HCT116 (cell line): ENCODE data around the gene ABTB1.

Source experiments
- ELF1 ChIP-seq: IDR thresholded peaks from 2 replicates; pipeline ENCODE4 v1.6.1; 2012; ENCODE audit warnings: low read depth, borderline replicate concordance
- EZH2 ChIP-seq: fragments of 200-600 bp; sonication (generic); IDR thresholded peaks from 2 replicates; pipeline ENCODE4 v1.6.1; 2017; ENCODE audit warnings: antibody characterized with exemption, mixed run types
- EZH2phosphoT487 ChIP-seq: fragments of 200-600 bp; IDR thresholded peaks from 2 replicates; pipeline ENCODE4 v1.6.1; 2018; ENCODE audit warnings: antibody characterized with exemption, borderline replicate concordance
- JUND ChIP-seq: IDR thresholded peaks from 2 replicates; pipeline ENCODE4 v1.6.1; 2012
- POLR2A ChIP-seq: IDR thresholded peaks from 2 replicates; pipeline ENCODE4 v1.7.0; 2011; ENCODE audit warnings: borderline replicate concordance; ENCODE audit not compliant: insufficient read depth, insufficient read length; ENCODE audit errors: extremely low read depth
- REST ChIP-seq: IDR thresholded peaks from 2 replicates; pipeline ENCODE4 v1.6.1; 2012; ENCODE audit warnings: low read depth
- ZFX ChIP-seq: fragments of 450-650 bp; IDR thresholded peaks from 2 replicates; pipeline ENCODE4 v1.6.1; 2017
- TF ChIP-seq, protein P1 (sequence below), 3 experiments: fragments of 200-600 bp in 1 of 3; sonication (generic) in 1 of 3; IDR thresholded peaks in 2 of 3; conservative IDR thresholded peaks in 1 of 3; 2 replicates each; pipeline ENCODE4 v1.5.1; 2012 to 2017; ENCODE audit warnings: low read depth in 2 of 3, low read length in 2 of 3, antibody characterized with exemption in 1 of 3, borderline replicate concordance in 1 of 3, control low read depth in 1 of 3, mild to moderate bottlenecking in 1 of 3, mixed read lengths in 1 of 3, mixed run types in 1 of 3, moderate library complexity in 1 of 3; ENCODE audit not compliant: insufficient read depth in 1 of 3

DNA sequence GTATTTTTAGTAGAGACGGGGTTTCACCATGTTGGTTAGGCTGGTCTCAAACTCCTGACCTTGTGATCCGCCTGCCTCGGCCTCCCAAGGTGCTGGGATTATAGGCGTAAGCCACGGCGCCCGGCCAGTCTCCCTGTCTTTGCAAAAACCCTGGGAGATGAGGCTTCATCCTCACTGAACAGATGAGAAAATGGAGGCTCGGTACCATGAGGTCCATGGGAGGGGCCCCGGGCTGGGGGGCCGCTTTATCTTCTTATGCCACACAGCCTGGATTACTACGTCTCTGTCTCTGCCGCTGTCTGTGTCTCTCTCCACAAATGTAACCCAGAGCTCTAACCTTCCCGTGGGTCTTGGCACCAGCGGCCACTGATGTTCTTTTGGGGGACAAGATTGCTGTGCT lies 39.1 kb downstream of the ABTB1 start:
- TF ChIP-seq, protein P1, sequence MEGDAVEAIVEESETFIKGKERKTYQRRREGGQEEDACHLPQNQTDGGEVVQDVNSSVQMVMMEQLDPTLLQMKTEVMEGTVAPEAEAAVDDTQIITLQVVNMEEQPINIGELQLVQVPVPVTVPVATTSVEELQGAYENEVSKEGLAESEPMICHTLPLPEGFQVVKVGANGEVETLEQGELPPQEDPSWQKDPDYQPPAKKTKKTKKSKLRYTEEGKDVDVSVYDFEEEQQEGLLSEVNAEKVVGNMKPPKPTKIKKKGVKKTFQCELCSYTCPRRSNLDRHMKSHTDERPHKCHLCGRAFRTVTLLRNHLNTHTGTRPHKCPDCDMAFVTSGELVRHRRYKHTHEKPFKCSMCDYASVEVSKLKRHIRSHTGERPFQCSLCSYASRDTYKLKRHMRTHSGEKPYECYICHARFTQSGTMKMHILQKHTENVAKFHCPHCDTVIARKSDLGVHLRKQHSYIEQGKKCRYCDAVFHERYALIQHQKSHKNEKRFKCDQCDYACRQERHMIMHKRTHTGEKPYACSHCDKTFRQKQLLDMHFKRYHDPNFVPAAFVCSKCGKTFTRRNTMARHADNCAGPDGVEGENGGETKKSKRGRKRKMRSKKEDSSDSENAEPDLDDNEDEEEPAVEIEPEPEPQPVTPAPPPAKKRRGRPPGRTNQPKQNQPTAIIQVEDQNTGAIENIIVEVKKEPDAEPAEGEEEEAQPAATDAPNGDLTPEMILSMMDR (IDR thresholded peaks at IDR 0.05 in 2 of 3, conservative IDR thresholded peaks at IDR 0.05 in 1 of 3; ENCODE audit: borderline replicate concordance in 1 of 3, insufficient read depth in 1 of 3, low read depth in 2 of 3, low read length in 2 of 3): no peak
- TF ChIP-seq EZH2 (no peak), EZH2phosphoT487 (no peak), JUND (no peak), POLR2A (no peak), ELF1 (no peak), ZFX (no peak), REST (no peak)
